HG03135 (cell line): Measurements from ENCODE around the gene SSX1.
"Not testable (repeated sequence)": the region's sequence is repeated elsewhere in the genome, so short reads cannot be mapped to it uniquely, and the experiment has no call there.

Source experiments
- ATAC-seq: cut with Tn5 transposase; IDR thresholded peaks from one replicate; pipeline ENCODE4 v1.9.1; 2021; ENCODE audit warnings: mild to moderate bottlenecking, moderate library complexity; ENCODE audit not compliant: unreplicated experiment

SSX1 gene

GRCh38 chrX:48255062-48255796, at the start of gene SSX1:
TSS of gene SSX1 (plus strand) at chrX:48255392. CDS start at chrX:48257242, 1,850 bp downstream.
- not testable (repeated sequence) for ATAC-seq

- not testable (repeated sequence) for ATAC-seq
These were observed 40.9 kb upstream of the SSX1 start for GRCh38 chrX:48214341-48214740.

- ATAC-seq, result not testable (repeated sequence)
These were observed 31.0 kb upstream of the SSX1 start for GRCh38 chrX:48224196-48224595.

GRCh38 chrX:48252945-48253344, 2.2 kb upstream of the SSX1 start:
- not testable (repeated sequence) for ATAC-seq

GRCh38 chrX:48274365-48274764, 19.2 kb downstream of the SSX1 start:
- not testable (repeated sequence) for ATAC-seq

- ATAC-seq, result no peak
These were observed 23.8 kb downstream of the SSX1 start for GRCh38 chrX:48278958-48279357.

- ATAC-seq, result not testable (repeated sequence)
These were observed 25.5 kb downstream of the SSX1 start for GRCh38 chrX:48280729-48281128.

GRCh38 chrX:48306175-48306574, 51.0 kb downstream of the SSX1 start:
- ATAC-seq, result no peak

- ATAC-seq, result not testable (repeated sequence)
These were observed 58.8 kb downstream of the SSX1 start for GRCh38 chrX:48313996-48314395.
